CD4-positive, alpha-beta T cell treated with Interferon alpha-2 for 1 hour (primary cell): ENCODE results near the gene POU2F1.

Experiments used
- DNase-seq, 2 donors: peaks; one replicate each; pipeline ENCODE4 v3.0.0-alpha.2; 2020 to 2022

The POU2F1 gene

DNA sequence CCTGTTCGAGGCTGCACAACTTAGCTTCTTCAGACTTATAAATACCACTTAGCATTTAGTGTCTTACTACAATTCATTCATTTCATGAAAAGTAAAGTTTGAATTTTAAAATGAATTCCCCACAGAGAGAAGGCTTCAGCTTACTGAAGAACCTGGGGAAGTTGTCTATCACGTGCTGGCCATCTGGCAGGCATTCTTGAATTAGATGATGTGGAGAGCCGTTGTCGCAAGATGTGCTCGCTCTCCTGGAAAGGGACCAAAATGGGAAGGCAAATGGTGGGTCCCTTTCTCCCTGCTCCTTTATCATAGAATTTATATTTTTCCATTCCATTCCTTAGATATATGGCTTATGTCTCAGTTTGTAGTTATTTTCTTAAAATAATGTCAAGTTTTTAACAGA is 207.2 kb downstream of the POU2F1 start:
- no peak for DNase-seq

- DNase-seq: no peak
Measured at GRCh38 chr1:167428395-167428794, 207.7 kb downstream of the POU2F1 start.

GRCh38 chr1:167429612-167430011 is 208.9 kb downstream of the POU2F1 start:
- DNase-seq: no peak

DNA sequence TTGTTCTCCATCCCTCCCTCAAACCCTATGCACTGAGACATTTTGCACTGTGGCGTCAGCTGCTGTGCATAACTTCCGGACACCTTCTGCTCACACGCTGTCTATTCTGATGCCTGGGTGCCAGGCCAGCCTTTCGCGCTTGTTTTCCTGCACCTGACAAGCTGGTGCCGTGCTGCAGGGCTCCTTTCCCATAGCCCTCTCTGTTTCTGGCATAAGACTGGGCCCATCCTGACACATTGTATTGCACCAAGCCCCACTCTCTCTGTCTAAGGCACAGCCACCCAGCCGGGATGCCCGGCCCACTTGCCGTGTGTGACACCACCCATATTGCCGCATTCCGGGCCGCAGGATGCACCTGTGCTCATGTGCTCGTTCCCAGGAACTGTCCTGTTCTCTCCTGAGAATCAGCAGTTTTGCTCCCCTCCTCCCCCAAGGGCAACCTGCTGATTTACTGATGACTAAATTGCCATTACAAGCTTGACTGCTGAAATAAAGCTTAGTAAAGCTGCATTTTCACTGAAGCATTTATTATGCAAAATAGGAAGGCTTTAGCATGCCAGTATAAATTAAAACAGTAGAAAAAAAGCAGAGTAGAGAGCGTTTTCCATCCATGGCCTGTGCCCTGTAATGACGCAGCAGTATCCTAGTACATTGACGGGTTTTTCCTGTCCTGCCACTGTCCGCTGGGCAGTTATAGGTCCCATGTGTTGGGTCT is 209.6 kb downstream of the POU2F1 start:
- DNase-seq: no peak

DNA sequence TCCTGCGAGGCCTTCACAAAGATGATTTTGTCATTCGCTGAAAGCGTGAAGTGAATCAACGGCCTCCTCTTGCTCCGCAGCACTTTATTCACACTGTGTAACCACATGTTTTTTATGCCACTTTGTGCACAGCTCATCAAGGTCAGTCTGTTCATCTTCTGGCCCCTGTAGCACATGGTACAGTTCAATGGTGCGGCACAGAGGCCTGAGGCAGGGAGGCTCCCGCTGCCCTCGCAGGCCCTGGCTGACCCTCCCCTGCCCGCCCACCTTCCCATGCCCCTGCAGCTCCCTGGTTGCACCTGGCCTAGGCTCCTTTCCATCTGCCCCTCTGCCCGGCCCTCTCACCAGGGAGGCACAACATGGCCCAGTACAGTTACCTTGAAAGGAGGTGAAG is 210.2 kb downstream of the POU2F1 start:
- DNase-seq: no peak

- no peak for DNase-seq
Measured at GRCh38 chr1:167431261-167431908, 210.7 kb downstream of the POU2F1 start.

- DNase-seq: no peak
Measured at GRCh38 chr1:167431909-167432650, 211.4 kb downstream of the POU2F1 start.

DNA sequence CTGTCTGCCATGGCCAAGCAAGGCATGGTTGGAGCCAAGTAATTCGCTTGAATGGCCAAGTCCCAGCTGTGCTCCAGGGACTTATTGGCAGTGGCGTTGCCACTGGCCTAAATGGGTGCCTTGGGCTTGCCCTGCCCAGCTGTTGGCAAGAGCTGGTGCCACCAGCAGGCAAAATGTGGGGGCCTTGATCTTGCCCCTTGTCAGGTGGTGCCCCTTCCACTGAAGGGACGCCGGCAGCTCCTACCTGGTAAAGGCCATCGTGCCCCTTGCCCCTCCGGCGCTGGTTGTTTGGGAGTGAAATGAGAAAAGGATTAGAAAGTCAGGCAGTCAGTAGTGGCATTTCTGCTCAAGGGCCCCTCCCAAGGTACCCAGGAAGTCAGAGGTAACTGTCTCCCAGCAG is 212.1 kb downstream of the POU2F1 start:
- DNase-seq: no peak

DNA sequence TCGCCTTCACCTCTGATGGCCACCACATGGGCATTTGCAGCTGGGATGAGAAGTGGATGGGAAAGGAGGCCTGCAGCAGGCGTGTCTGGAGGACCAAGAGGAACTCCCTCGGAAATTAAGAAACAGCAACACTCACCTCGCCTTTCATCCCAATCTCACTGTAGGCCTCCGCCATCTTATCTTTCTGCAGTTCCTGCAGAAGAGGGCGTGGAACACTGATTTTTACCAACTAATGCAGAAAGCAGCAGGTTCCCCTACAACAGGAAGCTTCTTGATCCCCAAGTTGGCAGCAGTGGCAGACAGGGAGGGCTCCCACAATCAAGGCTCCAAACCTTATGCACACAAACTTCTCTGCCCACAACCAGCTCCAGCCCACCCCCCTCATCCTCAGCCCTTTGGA is 213.2 kb downstream of the POU2F1 start:
- no peak for DNase-seq

DNA sequence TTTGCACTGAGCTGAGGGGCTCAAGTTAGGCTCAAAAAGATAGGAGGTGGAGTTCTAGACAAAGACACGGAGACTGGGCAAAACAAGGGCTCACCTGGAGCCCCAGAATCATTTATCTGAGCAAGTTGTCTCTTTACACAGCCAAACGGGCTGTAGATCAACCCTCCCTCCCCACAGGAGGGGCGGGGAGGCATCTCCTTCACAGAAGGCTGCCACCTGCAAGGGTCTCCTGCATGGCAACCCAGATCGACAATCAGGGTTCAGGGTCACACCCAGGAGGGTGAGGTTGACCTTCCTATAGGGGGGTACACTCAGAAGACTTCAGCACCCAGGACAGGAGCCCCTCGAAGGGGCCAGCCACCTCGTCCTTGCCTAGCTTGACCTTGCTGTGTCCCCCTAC is 213.6 kb downstream of the POU2F1 start:
- DNase-seq: no peak

DNA sequence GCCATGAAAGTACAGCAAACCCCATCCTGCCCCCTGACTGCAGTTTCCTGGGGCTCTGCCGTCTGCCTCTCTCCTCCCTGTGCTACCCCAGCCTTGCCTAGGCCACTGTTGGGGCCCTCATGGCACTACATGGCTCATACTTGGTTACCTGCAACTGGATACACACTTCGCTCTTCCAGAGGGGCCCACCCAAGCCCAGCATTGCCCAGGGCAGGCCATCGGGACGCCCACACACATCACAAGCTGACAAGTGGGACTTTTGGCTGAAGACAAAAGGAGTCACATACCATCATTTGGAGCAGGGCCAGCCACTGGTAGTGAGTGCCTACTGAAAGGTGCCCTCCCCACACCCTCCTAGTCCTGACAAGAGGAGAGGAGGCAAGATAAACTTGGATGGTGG is 214.8 kb downstream of the POU2F1 start:
- no peak for DNase-seq

- DNase-seq: peak; percentile 20 to 48
Measured at GRCh38 chr1:167438171-167439138, 217.8 kb downstream of the POU2F1 start.

DNA sequence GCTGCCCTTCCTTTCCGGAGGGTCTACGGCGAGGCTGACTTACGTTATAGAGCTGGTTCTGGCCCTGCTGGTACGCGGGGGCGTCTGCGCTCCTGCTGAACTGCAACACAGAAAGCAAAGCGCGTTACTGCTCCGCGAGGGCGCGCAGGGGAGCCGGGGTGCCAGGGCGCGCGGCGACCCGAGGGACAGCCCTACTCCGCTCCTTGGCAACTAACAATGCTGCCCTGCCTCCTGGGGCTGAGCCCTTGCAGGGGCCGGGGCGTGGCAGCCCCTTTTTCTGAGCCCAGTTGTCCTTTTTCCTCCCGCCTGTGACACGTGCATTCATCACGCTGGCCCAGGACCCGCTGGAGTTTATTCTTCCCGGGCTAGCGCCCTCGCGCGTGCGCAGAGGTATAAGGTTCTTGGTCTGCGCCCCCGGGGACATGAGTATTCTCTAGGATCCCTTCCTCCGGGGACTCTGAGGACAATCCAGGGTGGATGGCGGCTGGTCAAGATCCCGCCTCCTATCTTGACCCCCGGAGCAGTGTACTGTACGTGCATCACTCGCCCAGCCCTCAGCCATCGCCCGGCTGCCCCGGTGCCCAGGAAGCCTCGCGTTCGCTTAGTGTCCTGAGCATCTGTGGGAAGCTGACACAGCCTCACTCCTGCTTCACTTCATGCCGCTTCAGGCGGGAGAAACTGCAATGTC is 218.8 kb downstream of the POU2F1 start:
- DNase-seq: no peak

DNA sequence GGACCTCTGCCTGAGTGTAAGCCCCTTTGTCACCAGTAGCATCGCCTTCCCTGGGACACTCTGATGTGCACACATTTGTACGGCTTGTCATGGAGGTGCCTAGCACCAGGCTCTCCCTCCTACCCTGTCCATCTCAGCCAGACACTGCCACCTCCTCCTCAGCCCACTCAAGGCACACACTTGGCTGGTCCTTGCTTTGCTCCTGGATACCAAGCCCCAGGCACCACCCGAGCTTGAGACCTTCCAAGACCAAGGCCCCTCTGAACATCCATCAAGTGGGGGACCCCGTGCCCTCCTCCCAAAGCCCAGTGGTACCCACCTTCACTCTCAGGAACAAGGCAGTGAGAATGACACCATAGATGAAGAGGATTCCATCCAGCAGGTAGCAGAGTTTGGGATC is 219.7 kb downstream of the POU2F1 start:
- no peak for DNase-seq

DNA sequence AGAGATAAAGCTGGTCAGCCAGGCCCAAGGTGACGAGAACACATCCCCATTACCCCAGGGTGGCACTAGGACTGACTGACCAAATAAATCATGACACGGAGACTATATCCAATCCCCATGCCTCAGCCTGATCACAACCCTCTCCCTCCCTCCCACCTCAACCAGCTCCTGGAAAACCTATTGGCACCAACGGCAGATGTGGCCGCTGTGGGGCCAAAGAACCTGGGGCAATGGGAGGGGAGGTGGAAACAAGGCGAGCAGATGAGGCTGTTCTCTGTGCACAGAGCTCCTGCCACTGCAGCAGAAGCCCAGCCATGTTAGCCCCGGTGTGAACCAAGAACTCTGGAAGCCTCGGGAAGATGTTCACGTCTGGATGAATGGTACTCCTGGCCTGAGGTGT is 220.1 kb downstream of the POU2F1 start:
- DNase-seq: no peak

DNA sequence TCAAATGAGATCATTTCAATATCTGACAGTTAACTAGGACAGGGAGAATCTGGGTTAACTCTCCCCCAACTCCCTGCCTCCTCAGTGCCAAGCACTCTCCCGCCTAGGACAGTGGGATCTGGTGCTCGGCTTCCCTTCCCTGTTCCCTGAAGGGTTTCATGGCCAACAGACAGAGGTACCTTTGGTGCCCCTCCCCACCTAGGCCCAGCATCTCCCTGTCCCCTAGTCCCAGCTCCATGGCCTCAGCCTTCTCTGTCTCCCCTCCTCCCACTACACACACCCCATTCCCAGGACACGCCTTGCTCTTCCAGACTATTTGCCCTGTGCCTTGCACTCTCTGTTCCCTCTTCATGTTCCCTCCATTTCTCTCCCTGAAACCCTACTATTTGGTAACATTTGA is 220.5 kb downstream of the POU2F1 start:
- DNase-seq: no peak

DNA sequence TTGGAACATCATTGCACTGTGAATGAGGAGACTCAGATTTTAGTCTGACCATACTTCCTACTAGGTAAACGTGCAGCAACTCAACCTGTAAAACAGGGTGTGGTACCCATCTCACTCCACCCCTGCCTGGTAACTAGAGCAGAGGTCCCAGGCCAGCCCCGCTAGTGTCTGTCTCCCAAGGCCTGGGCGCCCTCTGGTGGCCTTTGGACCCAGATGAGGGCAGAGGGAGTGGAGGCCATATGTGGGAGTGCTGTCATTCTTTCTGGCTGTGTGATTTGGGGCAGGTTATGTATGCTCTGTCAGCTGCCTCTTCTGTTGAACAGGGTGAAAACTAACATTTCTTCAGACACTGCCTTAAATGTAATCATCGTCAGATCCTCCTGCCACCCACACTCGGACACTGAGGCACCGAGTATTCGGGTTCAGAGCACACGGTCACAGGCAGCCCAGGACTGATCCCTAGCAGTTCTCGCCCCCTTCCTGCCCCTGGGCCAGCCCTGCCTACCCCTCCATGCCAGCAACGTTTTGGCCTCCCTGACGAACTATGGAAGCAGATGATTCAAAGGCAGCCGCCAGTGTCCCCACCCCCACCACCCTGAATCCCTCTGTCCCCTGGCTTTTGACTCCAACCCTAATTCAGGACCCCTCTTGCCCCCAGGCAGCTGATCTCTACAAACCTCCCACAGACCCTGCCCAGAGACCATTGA is 221.6 kb downstream of the POU2F1 start:
- DNase-seq: peak; percentile 86 to 90

DNA sequence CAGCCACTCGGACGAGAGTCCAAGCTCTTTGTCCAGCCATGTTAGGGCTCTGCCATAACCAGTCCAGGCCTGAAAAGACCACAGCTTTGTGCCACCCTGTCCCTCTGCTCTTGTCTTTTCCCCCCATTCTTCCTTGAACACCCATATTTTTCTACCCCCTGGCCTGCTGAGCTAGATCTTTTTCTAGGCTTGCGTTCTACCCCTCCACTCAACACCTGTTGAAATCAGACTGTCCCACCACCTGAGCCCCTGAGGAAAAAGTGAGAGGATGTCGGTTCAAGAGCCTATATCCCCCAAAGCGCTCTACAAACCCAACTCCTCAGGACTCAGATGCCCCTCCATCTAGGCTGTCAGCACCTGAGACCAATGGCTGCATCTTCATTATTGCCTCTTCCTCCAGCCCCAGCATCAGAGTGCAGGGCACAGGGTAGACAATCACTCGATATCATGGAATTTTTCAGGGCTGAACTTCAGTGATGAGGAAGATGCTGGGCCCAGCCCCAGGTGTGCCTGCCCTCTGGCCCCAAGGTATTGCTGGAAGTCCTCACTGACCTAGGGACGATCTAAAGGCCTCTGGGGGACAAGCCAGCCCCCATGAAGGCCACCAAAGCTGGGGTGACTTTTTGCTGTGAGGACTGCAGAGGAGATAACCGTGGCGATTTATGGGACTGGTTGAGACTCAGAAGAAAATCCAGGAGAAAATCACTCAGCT is 222.3 kb downstream of the POU2F1 start:
- DNase-seq: no peak

GRCh38 chr1:167443757-167444156 is 223.1 kb downstream of the POU2F1 start:
- DNase-seq: no peak

GRCh38 chr1:167446966-167447365 is 226.3 kb downstream of the POU2F1 start:
- peak in 1 of 2 donors; percentile 39 for DNase-seq
